Adrenal gland (tissue), 5 donors: ENCODE measurements around the gene FAM50A.

Experiments
- CTCF ChIP-seq, 6 experiments: fragments of 450-650 bp in 4 of 6; fragments of 200-600 bp in 2 of 6; sonication (generic) in 1 of 6; IDR thresholded peaks; 1 replicate in 5 of 6; 2 replicates in 1 of 6; pipeline versions ENCODE4 v1.5.1 to v1.8.0; 2016 to 2021; ENCODE audit warnings: antibody characterized with exemption in 6 of 6, mild to moderate bottlenecking in 2 of 6, moderate library complexity in 1 of 6
- POLR2A ChIP-seq, 2 donors: fragments of 450-650 bp; IDR thresholded peaks; one replicate each; pipeline ENCODE4 v1.6.1; 2017; ENCODE audit warnings: antibody characterized with exemption in 2 of 2, mild to moderate bottlenecking in 2 of 2, moderate library complexity in 1 of 2
- donor health status: DM: no; HTN: no; CAD: no.

DNA sequence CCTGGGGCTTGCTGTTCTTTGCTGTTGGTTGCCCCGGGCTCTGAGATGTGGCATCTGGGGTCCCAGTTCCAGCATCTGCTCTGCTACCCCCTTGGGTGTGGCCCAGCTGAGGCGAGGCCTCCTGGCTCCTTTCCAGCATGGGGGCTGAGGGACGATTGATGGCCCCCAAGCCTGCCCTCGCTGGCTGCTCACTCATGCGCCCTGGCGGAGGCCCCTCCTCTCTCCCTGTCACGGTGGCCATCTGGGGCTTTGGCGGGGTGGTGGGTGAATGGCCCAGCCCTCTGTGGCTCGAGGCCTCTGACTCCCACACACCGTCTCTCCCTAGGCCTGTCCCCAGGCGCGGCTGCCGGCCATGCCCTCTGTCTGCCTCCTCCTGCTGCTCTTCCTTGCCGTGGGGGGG lies 15.9 kb downstream of the FAM50A start:
- TF ChIP-seq CTCF (IDR thresholded peaks at IDR 0.05): no peak
- TF ChIP-seq POLR2A (IDR thresholded peaks at IDR 0.05): no peak
